GM21786 (cell line): ENCODE data around the gene HS3ST5.

ENCODE experiments used
- ATAC-seq: cut with Tn5 transposase; IDR thresholded peaks from one replicate; pipeline ENCODE4 v1.9.1; 2021; ENCODE audit not compliant: unreplicated experiment

Gene HS3ST5, protein sequence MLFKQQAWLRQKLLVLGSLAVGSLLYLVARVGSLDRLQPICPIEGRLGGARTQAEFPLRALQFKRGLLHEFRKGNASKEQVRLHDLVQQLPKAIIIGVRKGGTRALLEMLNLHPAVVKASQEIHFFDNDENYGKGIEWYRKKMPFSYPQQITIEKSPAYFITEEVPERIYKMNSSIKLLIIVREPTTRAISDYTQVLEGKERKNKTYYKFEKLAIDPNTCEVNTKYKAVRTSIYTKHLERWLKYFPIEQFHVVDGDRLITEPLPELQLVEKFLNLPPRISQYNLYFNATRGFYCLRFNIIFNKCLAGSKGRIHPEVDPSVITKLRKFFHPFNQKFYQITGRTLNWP

DNA sequence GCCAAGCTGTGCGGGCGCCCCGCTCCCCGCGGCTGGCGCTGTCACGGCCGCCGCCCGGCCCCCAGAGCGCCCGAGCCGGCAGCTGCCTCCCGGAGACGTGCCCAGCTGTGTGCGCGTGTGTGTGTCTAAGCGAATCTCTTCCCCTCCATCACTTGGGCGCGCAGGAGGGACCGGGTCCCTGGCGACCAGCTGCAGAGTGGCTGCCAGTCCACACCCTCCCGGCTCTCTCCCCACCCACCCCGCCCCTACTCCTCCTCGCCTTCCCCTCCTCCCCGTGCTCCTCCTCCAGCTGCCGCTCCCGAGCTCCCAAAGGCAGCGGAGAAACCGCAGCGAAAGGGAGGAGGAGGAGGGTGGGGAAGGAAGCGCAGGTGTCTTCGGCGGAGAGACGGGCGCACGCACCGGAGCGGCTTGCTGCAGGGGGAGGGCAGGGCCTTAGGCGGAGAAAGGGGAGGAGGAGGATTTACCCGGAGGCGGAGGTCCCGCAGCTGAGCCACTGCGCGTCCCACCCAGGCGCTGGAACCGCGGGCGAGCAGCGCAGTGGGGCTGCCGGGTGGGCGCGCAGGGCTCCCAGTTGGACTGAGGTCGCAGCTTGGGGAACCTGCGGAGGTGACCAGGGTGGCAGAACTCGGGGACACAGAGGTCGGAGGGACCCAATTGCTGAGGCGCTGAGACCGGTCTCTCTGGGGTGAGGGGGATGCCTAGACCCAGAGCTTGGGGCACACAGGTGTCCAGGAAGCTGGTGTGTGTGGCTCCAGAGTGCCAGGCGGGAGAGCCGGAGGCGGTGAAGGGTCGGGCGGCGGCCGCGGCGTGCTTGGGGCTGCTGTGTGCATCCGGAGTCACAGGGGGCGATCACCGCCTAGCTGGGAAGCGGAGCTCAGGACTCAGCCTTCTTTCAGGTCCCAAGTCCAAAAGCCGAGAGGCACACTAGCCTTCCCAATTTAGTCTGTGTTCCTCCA lies at the start of gene HS3ST5:
HS3ST5 (minus strand) TSS at position 198 of the 956 bp plus-strand sequence. CDS start 280,178 bp downstream, outside the sequence.
- ATAC-seq = peak; percentile 39

DNA sequence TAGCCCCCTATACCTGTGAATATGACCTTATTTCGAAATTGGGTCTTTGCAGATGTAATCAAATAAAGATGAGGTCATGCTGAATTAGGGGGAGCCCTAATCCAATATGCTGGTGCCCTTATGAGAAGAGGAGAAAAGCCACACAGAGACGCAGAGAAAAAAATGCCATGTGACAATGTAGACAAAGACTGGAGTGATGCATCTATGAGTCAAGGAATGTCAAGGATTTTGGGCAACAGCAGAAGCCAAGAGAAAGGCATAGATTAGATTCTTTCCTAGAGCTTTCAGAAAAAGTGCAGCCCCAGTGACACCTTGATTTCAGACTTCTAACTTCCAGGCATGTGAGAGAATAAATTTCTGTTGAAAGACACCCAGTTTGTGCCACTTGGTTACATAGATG lies 47.4 kb upstream of the HS3ST5 start:
- no peak for ATAC-seq

DNA sequence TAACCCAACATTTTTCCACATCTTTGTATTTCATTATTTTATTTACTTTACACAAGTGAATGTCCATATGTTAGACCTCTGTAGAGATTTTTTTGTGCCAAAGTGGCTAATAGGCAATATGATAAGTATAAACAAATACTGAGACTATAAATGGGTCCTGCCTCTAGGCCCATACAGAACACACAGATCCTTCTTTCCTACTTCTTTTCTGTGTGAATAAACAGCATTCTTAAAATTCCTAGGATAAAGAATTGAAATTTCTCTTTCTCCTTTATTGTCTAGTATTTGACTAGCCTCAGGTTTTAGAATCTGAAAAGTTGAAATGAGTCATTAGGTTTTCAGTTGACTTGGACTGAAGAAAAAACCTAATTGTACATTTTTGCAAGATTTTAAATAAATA lies 46.3 kb upstream of the HS3ST5 start:
- no peak for ATAC-seq

DNA sequence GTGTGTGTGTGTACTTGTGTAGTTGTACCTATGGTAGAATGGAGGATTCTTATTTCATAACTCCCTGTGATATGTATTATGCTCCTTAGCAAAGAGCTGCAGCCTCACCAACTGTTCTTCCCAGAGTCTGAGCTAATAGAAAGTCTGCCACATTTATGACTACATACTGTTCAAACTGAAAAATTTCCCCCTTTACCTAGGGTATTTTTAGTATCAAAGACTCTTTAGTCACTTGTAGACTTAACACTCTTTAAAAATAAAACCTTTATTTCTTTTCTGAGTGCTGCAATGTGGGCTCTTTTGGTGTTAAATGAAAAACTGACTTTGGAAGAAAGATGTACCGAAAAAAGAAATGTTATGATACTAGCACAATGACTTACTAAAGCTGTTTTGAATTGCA lies 39.6 kb upstream of the HS3ST5 start:
- no peak for ATAC-seq

DNA sequence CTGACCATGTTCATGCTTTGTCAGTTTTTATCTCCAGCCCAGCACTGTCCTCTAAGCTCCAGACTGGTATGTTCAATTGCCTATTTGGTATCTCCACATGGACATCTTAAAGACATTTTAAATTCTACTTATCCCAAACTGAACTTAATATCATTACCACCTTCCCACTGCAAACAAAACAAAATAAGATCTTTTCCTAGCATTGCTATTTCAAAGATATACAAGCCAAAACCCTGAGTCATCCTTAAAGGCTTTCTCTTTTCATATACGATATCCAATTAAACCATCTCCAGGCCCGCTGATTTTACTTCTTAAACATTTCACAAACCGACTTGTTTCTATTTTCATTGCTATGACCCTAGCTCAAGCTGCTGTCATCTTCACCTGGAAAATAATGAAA lies 35.1 kb upstream of the HS3ST5 start:
- ATAC-seq = no peak

DNA sequence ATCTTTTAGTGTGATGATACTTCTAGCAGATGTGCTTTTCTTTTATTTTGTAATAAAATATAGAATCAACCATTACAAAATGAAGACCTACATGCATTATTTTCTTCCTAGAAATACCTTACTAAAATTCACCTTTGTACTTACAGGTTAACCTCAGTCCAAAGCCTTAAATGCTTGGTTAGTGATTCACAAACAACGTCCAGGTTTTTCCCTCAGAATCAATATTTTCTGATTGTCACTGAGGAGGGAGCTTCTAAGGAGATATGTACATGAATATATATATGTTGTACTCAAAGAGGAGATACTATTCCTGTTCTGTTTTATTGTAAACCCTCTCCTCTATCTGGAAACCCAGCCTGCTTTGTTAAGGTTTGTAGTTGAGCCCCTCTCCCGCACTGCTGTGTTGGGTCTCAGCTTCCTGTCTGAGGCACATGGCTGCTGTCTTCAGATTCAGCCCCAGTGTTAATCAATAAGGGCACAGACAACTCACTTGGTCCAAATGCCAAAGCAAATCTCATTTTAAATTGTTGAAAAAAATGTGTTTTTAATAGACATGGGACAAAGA lies 33.9 kb upstream of the HS3ST5 start:
- ATAC-seq = no peak

DNA sequence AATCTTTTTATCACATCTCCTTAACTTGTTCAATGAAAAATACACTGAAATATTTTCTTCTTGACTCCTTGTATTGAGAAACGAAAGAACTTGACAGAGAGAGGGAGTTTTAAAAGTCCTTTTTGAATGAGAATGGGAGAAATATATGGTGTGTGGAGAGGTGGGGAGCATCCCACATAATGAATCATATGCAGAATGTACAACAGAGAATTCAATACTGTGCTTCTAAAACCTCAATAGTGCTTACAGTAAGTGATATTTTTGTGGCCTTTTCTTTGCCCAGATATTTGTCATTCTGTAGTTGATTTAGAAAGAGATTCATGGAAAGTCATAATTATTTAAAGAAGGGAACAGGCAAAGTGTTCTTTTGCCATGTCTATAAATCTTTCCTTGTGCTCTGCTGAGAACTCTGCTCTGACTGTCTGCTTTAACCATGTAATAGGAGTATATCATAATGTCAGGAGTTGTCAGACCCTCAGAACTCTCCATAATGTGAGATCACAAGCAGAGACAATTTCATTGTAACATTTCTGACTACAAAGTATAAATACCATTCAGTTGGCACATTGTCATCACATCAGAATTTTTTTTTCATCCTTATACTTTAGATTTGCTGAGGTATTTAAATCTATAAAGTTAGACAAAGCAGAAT lies 32.8 kb upstream of the HS3ST5 start:
- ATAC-seq = no peak

DNA sequence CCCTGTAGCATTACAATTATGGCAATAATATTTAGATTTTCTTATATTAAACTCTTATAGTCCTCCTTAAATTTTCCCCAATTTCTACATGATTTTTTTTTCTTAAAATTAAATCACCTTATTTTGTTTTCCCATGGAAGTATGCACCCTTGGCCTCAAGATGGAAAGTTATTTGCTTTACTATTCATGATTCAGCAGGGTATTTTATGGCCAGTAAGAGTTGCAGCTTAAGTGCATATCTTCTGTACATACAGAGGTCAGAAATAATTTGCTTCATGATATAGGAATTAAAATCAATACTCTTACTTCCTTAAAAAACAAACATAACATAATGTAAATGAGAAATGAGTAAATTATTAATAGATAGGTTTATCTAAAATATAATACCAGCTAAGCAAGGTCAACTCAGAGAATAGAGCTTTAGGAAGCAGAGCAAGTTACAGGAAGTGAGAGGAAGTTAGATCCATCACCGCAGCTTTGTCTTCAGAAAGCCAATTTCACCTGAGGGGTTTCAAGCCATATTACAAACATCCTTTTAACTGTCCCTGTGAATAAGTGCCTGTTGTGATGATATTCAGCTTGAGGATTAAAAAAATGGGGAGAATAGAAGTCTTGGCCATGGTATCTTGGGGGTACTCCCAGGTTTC lies 24.6 kb upstream of the HS3ST5 start:
- no peak for ATAC-seq

DNA sequence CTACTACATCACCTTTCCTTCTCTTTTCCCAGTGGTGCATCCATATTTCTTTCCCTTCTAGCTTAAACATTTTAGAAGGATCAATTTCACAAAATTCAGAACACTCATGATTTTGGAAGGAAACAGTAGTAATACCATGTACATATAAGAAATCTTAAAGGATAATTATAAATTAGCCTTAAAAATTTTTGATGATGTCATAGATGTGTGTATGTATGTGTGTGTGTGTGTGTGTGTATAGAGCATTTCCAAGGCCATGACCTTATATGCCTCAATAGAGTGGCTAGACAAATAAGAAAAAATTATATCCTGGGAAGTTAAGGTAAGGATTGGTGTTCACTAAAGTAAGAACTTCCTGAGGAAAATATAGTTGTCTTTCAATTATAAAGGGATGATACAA lies 24.1 kb upstream of the HS3ST5 start:
- ATAC-seq = no peak

DNA sequence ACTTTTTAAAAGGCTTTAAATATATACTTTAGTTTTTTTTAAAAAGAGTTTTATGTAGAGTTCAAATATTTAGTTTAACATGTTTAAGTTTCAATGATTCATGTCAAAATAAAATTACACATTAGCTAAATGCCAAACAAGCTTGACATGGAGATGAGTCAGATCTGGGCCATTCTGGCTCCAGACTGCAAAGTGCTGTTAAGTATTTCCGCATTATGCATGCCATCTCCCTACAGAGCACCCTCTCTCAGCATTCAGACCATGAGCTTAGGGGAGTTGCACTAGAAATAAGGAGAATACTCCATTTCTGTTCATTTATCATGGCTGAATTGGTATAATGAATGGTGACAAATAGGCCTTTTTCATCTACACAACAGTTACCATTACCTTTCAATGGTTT lies 21.5 kb upstream of the HS3ST5 start:
- ATAC-seq = no peak

DNA sequence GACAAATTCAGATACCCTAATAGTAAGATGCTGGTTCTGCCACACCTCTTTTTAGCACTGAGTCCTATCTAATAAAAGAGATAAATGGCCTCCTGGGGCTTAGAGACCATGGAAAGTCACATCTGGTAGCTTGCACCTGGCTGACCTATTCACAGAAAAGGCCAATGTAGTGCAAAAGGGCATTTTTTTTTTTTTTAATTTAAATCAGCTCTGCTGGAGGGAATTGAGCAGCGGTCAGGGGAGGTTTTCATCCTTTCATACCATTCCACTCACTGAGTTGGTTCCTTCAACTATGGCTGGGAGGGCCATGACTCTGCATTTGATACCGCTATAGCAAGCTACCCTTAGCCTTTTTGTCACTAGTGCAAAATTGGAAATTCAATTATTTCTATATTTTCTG lies 20.1 kb upstream of the HS3ST5 start:
- ATAC-seq = no peak

DNA sequence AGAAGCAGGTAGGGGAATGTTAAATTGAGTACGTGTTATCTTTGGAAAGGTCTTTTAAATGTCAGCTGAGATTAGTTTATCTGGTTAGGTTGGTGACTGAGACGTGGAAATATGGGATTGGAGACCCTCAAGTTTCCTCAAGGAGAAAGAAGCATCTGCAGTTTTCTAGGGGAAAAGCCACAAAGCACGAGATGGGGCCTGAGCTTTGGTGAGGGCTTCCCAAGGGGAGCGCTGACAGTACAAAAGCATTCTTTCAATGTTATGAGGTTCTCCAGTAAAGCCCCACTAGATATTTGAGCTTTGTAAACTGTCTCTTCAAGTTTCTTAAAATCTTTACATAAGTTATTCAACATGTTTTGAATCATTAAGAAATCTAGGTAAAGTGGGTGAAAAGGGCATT lies 19.6 kb upstream of the HS3ST5 start:
- ATAC-seq = no peak

DNA sequence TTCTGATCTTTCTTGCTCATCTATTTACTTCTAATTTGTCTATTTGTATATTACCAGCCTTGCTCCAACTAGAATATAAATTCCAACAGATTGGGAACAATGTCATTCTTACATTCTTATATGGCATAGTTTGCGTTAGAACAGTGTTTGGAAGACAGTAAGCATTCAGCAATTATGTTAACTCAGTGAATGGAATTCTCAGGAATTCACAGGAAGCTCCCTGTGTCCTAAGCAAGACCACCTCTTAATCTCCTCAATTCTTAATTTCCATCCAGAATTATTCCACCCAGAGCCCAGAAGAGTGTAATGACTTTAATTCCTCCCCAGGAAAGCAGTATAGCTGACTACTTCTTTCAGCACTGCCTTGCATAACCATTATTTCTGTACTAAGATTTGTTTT lies 18.2 kb upstream of the HS3ST5 start:
- ATAC-seq = no peak

DNA sequence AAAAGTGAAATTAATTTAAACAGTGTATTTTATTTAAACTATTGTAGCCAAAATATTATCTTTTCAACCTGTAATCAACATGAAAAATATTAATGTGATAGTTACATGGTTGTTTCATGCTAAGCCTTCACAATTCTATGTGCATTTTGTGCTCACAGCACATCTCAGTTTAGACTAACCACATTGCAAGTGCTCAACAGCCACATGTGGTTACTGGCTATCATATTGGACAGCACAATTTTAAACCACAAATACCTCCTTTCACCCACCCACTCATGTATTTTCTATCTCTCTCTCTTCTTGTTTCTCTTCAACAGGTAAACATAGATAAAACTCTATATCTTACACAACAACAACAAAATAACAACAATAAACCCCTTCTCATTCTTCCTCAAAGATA lies 12.5 kb upstream of the HS3ST5 start:
- no peak for ATAC-seq

DNA sequence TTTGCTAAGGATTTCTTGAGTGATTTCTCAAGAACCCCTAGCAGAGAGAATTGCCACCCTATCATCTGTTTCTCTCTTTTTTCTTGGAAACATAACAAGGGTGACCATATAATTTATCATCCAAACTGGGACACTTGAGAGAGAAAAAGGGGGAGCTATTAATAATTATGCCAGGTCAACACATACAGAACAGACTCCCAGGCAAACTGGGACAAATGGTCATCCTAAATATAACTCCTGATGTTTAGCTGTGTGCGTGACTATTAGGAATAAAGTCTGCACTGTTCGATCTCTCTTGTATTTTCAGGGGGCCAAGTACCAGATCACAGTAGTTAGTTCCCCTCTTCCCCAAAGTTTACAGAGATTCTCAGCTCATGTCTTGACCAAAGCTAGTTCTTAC lies 11.7 kb upstream of the HS3ST5 start:
- no peak for ATAC-seq

DNA sequence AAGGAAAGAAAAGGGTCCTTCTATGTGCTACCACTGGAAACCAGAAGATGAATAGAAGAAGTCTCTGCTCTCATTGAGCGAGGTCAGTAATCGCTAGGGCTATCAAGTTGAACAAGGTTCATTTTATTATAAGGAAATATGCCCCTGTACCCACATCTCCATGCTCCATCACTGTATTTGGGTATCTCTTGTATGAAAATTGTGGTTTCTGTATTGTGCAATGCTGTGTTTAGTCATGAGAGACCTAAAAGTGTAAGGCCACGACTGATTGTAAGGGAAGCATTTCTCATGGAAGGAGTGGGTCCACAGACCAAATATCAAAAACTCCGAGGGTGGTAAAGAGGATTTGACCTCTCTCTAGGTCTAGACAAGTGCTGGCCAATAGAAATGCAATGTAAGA lies 3.6 kb upstream of the HS3ST5 start:
- ATAC-seq = no peak

DNA sequence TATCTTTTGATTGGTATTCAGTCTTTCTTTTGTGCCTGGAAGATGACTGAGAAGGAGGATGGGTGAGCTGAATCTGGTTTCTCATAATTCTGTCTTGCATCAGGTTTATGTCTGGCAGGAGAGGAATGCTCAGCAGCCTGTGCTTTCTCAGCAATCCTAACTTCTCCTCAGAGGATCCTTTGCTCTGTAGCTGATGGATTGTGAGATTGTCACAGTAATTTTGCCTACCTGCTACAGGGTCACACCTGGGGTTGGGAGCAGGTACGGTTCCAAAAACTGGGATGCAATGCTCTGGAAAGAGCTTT lies 2.1 kb upstream of the HS3ST5 start:
- ATAC-seq = no peak

DNA sequence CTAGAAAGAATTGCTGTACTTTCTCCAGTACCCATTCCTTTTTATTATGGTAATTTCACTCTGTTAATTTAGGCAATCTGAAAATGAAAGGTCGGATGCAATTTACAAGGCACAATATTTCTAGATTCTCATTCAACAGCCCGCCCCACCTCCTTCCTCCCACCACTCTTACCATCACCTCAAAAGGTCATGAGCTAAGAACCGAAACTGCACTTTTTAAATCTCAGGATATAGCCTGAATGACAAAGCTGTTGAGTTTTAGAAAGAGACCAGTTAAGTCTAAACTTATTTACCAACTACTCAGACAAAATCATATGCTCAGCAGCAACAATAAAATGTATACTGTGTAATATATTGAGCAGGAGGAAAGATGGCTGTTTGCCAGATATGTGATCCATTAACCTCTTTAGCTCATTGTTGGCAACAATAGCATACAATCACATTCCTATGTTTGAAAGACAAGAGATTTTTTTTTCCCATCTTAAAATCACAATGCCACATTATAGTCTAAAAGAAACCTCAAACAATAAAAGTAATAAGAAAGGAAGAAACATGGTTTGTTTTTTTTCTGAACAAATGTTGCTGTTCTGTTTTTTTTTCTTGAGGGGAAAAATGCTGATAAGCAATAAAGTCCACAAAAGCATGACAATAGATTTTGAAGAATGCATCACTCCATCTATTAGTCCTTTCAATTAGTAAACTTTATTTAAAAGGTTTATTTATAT lies 1.6 kb upstream of the HS3ST5 start:
- ATAC-seq = no peak

DNA sequence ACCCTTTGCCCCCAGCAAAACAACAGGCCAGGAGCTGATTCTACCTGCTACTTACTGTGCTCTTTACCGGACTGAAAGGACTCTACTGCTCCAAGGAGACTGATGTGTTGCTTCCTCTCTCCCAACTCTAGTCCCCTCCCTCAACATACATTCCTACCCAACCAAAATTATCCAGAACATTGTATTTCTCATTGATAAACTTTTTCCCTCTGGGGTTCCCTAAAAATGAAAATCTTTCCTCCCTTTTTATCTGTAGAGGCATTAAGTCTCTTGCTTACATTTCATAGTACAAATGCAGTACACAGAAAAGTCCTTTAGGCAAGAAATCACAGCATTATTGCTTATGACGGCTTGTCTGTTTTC lies 940 bp upstream of the HS3ST5 start:
- ATAC-seq = no peak

DNA sequence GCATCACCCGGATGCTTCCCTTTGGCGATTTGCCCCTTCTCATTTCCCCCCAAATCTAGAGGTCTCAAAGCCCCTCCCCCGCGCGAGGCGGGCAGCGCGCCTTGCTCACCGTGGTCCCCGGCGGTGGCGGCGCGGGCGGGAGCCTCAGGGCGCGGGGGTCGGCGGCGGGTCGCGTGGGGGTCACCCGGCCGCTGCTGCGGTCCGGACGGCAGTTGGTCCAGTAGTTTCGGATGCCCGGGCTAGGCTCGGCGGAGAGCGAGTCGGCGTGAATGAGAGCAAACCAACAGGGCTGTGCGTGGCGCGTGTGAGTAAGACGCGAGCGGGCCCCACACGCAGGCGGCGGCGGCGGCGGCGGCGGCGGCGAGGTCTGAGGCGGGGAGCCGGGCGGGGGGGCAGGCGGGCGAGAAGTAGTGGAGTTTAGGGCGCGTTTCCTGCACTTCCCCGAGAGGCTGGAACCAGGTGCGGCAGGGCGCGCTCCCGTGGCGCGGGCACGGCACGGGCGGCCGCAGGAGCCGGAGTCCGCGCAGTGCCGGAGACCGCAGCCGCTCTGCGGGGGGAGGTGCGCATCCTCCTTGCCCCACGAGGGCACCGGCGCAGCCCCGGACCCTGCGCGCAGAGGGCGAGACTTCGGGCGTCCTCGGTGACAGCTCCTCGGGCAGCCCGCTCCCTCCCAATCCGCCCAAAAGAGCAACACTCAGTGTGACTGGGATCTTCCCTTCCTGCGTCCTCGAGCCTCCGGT lies 567 bp downstream of the HS3ST5 start:
- no peak for ATAC-seq
